GM11168 (cell line): ENCODE measurements around the gene RIPOR3.

Experiments
- in situ Hi-C: fragments of 300-500 bp; cut with MboI; formaldehyde crosslinking; loops from one replicate; pipeline ENCODE4 v1.12.0; 2022; ENCODE audit warnings: low sequenced_read_pairs; ENCODE audit not compliant: unreplicated experiment

The RIPOR3 gene

GRCh38 chr20:50595433-50595895, 95.9 kb downstream of the RIPOR3 start:
- in situ Hi-C loops: no loop called here

- in situ Hi-C loops: no loop called here
These were observed 96.5 kb downstream of the RIPOR3 start for GRCh38 chr20:50594591-50595432.

GRCh38 chr20:50594231-50594590, 97.1 kb downstream of the RIPOR3 start:
- in situ Hi-C loops: no loop called here

- in situ Hi-C loops: no loop called here
These were observed 98.4 kb downstream of the RIPOR3 start for GRCh38 chr20:50593005-50593335.

GRCh38 chr20:50592282-50593004, 98.9 kb downstream of the RIPOR3 start:
- in situ Hi-C loops: no loop called here

- in situ Hi-C loops: no loop called here
These were observed 100.0 kb downstream of the RIPOR3 start for GRCh38 chr20:50591233-50591852.

GRCh38 chr20:50590348-50590664, 101.0 kb downstream of the RIPOR3 start:
- in situ Hi-C loops: no loop called here

- in situ Hi-C loops: no loop called here
These were observed 101.6 kb downstream of the RIPOR3 start for GRCh38 chr20:50589548-50590347.

GRCh38 chr20:50588034-50588736, 103.2 kb downstream of the RIPOR3 start:
- in situ Hi-C loops: no loop called here

- in situ Hi-C loops: no loop called here
These were observed 103.9 kb downstream of the RIPOR3 start for GRCh38 chr20:50587291-50587961.

- in situ Hi-C loops: no loop called here
These were observed 104.7 kb downstream of the RIPOR3 start for GRCh38 chr20:50586531-50587232.

GRCh38 chr20:50585678-50586077, 105.7 kb downstream of the RIPOR3 start:
- in situ Hi-C loops: no loop called here

GRCh38 chr20:50585214-50585613, 106.1 kb downstream of the RIPOR3 start:
- in situ Hi-C loops: no loop called here

- in situ Hi-C loops: no loop called here
These were observed 106.7 kb downstream of the RIPOR3 start for GRCh38 chr20:50584687-50585086.

GRCh38 chr20:50583442-50584150, 107.7 kb downstream of the RIPOR3 start:
- in situ Hi-C loops: no loop called here

- in situ Hi-C loops: no loop called here
These were observed 108.6 kb downstream of the RIPOR3 start for GRCh38 chr20:50582591-50583234.

GRCh38 chr20:50582092-50582491, 109.2 kb downstream of the RIPOR3 start:
- in situ Hi-C loops: no loop called here
